Erythroblast (primary cell): ENCODE data around the gene CLCA1.

Source experiments
- DNase-seq, 2 experiments: peaks; one replicate each; lab custom pipeline; 2025; lab: John Stamatoyannopoulos, UW
- GATA1 ChIP-seq: IDR thresholded peaks from 2 replicates; pipeline ENCODE4 v1.6.1; 2011; ENCODE audit warnings: low read depth, mild to moderate bottlenecking, control low read depth, low read length, moderate library complexity
- POLR2A ChIP-seq: IDR thresholded peaks from 2 replicates; pipeline ENCODE4 v1.6.1; 2011; ENCODE audit warnings: mild to moderate bottlenecking, low read length

CLCA1 gene

DNA sequence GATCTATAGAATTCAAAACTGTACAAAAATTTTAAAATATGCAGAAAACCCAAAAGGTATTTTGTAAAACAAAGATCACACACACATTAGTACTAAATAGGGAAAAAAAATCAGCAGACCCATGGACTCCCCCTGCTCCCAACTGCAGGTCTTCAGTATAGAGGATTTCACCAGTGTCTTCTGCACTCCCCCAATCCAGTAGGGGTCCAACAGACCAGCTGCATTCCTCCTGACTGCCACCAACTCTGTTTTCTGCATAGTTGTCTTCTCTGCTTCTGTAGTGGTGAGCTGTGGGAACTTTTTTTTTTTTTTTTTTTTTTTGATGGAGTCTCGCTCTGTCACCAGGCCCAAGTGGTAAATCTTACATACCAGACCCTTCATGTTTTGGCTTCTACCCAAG, 22.8 kb upstream of the CLCA1 start:
- DNase-seq, result no peak
- TF ChIP-seq GATA1 (no peak), POLR2A (no peak)

DNA sequence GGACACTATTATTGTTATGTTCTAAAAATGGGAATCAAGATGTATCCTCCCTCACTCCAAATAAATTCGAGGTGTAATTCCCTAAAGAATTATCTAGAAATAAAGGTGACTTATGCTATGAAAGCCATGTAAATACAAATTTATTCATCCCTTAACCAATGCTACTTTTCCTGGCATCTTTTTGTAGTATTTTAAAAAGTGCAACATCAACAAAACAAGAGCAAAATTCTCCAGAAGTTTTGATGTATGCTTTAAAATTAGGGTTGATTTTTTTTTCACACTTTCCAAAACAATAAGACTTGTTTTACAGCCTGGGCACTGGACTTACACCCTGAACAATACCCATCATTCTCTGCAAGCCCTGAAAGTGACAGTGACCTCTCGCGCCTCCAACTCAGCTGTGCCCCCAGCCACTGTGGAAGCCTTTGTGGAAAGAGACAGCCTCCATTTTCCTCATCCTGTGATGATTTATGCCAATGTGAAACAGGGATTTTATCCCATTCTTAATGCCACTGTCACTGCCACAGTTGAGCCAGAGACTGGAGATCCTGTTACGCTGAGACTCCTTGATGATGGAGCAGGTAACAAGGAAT, 21.4 kb upstream of the CLCA1 start:
- TF ChIP-seq GATA1 (no peak), POLR2A (no peak)
- DNase-seq, result no peak

DNA sequence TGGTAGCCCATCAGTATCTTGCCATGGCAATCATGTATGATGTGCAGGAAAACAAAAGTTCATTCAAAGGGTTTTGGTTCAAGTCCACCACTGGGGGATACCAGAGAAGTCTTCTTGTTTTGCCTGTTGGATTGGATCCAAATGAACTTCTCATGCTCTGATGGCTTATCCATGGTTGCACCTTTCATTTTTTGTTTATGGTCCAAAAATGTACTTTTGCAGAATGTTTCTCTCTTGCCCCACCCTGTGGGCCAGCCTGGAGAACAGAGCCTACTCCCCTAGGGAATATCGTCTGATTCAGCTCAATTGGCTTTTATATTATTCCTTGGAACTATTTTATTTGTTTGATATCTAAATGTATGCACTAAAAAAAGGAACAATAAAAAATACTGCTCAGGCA, 20.1 kb upstream of the CLCA1 start:
- TF ChIP-seq GATA1 (no peak), POLR2A (no peak)
- peak; percentile 46 to 73 for DNase-seq

DNA sequence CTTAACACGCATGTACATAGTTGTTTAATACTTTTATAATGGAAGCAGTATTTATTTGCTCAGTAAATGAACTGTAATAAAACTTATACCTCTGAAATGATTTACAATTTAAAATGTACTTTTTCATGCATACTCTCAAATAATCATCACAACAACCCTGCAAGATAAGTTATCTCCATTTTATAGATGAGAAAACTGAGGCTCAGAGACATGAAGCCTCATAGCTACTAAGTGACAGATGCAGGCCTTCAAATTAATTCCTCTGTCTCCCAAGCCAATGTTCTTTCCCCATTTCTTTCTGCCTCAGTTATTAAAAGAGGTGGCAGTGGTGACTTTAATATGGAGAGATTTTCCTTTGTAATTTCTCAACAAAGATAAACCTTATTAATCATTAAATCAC, 19.6 kb upstream of the CLCA1 start:
- DNase-seq, result no peak
- TF ChIP-seq GATA1, result no peak
- no peak for TF ChIP-seq POLR2A

DNA sequence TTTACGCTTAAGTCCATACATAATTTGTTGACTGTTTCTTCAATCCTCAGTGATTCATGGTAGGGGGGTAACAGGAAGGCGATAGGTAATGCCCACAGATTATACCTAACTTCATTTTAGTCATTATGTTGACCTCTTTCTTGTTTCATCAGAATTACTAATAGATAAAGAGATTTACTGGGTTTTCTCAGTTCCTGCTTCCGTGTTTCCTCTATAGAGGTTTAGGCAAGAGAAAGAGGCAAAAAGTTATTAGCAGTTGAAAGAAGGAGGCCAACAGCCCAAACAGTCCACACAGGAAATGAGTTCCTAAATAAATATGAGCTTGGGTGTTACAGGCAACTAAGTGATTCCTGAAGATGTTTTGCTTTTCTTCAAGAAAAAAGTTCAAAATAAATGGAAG, 17.9 kb upstream of the CLCA1 start:
- TF ChIP-seq POLR2A, result no peak
- no peak for TF ChIP-seq GATA1
- no peak for DNase-seq

DNA sequence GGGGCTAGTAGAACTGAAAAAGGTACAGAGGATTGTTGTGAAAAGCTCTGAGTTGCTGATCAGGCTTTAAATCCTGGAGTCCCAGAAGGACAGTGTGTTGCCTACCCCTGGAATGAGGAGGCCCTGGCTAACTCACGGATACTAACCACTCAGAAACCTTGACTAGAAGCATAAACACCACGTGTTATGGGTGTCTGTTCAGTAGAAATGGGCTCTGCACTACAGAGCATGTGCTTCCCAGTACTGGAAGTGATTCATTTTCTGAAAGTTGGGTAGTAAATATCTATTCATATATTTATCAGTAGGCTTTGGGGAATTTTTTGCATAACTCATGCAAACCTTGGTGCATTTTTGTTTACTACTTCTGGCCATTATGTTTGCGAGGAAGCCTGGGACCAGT, 15.1 kb upstream of the CLCA1 start:
- no peak for TF ChIP-seq GATA1
- TF ChIP-seq POLR2A, result no peak
- no peak for DNase-seq

DNA sequence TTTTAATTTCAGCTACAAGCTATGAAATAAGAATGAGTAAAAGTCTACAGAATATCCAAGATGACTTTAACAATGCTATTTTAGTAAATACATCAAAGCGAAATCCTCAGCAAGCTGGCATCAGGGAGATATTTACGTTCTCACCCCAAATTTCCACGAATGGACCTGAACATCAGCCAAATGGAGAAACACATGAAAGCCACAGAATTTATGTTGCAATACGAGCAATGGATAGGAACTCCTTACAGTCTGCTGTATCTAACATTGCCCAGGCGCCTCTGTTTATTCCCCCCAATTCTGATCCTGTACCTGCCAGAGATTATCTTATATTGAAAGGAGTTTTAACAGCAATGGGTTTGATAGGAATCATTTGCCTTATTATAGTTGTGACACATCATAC, 13.7 kb upstream of the CLCA1 start:
- TF ChIP-seq GATA1 (no peak), POLR2A (no peak)
- no peak for DNase-seq

DNA sequence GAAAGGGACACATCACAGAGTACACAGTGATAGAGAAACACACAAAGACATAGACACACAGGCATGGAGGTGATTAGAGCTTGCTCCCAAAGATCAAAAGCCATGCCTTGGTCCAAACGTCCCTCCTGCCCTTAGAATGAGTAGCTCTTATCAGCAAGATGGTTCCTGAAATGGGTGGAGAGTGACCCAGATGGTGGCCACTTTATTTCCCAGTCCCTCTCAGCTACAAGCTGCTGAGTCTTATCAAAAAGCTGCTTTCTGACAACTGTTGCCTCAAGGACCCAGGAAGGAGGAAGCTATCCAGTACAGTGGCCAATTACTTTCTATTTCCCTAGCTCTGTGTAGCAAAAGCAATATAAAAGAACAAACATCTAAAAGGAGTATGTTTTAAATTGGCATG, 7.7 kb upstream of the CLCA1 start:
- TF ChIP-seq POLR2A (no peak), GATA1 (no peak)
- DNase-seq, result peak; percentile 17 to 65

DNA sequence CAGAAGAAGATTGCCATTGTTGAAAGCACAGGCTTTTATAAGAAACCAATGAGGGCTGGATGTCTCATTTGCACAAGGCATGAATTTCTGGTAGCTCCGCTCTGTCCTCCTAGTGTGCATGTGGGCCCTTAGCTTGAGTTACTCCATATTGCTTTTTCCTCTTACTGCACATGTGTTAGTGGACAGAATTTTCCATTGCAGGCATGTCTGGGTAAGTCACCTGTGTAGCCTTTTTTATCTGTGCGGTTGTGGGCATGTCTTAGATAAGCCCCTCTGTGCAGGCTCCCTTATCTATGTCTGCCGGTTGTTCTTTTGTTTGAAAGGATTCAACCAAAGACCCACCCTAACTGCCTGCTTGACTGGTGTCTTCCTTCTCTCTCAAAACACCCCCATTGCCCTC, 7.2 kb upstream of the CLCA1 start:
- TF ChIP-seq GATA1 (no peak), POLR2A (no peak)
- DNase-seq, result peak; percentile 36 to 83

DNA sequence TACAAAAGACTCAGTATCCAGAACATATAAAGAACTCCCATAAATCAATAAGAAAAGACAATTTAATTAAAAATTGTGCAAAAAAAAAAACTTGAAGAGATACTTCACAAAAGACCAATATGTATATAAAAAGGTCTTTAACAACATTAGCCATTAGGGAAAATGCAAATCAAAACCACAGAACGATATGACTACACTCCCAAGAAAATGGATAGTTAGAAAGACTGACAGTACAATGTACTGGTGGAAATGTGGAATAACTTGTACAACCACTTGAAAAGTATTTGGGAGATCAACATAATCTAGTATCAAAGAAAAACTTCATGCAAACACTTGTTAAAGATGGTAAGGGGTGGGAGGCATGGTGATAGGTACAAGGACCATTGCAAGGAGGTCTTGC, 3.9 kb upstream of the CLCA1 start:
- no peak for DNase-seq
- TF ChIP-seq GATA1 (no peak), POLR2A (no peak)

DNA sequence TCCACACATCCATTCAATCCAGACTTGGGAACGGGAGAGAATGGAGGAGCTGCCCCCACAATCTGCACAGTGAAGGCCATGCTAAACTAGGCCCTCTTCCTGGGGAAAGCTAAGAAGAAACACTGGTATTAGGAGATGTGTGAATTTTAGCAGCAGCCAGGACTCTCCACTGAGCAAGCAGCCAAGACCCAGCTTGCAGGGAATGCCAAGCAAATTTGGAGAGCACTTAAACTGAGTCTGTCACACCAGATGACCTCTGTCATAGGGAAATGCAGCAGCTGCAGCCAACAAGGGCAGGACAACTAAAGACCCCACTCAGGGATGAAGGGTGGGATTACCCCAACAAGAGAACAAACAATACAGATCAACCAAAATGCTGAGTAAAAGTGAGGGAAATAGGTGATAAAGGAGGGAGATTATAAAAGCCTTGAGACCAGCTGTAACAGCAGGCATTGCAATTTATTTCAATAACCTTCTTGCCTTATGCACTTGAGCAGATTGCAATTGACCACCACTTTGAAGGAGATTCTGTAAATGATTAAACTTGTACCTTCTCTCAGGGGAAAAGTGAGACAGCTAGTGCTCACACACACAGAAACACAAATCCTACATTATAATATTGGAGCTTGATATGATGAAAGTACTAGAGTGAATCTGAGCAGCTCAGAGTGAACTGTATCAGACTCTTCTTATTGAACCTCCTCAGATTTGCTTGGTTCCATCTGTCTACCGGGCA, 2.5 kb upstream of the CLCA1 start:
- DNase-seq, result no peak
- TF ChIP-seq GATA1 (no peak), POLR2A (no peak)

DNA sequence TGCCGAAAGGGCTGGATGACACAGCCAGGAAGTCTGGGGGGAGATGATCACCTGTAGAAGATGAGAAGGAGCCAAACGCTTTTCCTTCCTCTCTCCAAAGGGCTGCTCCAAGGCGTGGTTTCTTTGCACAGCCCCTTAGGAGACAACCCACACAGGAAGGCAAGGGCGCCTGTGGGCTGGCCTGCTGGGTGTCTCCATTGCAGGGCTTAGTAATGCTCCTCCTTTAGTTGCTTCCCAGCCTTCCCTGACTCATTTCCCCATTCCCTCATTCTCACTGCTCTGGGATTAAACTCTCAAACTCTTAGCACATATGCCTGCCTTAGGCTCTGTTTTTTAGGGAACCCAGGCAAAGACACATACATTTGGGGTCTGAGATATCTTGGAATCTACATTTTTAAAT, 1.7 kb upstream of the CLCA1 start:
- TF ChIP-seq POLR2A (no peak), GATA1 (no peak)
- DNase-seq, result no peak

DNA sequence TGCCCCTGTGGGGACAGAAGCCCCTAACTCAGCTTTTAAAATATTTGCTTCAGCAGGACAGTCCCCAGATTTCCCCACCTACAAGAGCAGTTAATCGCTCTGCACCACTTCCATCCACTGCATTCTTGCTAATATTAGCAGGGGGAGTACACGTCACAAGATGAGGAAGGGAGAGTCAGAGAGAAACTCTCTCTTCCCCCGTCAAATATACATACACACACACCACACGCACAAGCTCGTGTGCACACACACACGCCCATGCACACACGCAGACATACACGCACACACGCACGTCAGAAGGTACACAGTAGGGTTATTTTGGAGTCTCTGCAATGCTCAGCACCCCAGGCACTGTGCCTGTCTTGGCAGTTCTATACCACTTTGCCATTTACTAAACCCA, 2.1 kb downstream of the CLCA1 start:
- TF ChIP-seq GATA1 (no peak), POLR2A (no peak)
- DNase-seq, result no peak

DNA sequence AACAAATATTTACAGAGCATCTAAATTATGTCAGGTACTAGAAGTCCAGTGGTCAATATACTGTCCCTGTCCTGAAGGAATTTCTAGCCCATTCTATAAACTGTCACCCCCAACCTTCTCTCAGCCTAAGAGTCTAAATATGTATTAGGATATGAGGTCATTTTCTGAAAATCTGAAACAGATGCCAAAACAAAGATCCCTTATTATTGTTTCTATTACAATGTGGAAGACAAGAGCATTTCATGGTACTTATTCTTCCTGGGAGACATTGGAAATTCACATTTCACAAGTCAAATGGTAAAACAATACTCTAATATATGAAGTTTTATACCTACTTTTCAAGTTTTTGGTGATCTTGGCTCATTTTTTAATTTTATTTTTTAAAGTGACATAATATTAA, 2.6 kb downstream of the CLCA1 start:
- TF ChIP-seq GATA1, result no peak
- TF ChIP-seq POLR2A, result no peak

DNA sequence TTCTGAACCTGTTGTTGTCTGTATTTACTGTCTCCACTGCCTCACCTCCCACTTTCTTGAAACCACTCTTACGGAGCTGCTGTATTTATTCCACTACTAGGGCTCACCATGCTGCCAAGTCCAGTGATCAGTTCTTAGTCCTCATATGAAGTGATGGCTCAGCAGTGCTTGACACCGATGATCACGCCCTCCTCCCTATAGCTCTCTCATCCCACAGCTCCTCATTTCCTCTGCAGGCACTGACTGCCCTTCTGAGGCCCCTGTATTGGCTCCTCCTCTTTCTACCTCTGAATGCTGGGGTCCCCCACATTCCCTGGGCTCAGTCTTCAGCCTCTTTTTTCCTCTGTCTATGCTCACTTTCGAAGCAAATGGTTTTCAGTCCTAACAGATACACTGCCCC, 3.4 kb downstream of the CLCA1 start:
- no peak for DNase-seq
- TF ChIP-seq POLR2A (no peak), GATA1 (no peak)

More for the DNA sequence above, 2.6 kb downstream of the CLCA1 start:
- no peak for DNase-seq
